AG10803 (cell line): ENCODE data around the gene VDAC2.
"Not testable (repeated sequence)": the region's sequence is repeated elsewhere in the genome, so short reads cannot be mapped to it uniquely, and the experiment has no call there.

Source experiments
- DNase-seq: peaks from one replicate; pipeline ENCODE4 v3.0.0; 2010; ENCODE audit warnings: low read depth
- H3K4me3 ChIP-seq: 2 replicates; pipeline ENCODE4 v1.5.1; 2011; ENCODE audit warnings: mild to moderate bottlenecking, low read length, control low read depth
- CTCF ChIP-seq: conservative IDR thresholded peaks from 2 replicates; pipeline ENCODE4 v1.5.1; 2011; ENCODE audit warnings: mild to moderate bottlenecking, low read length, control low read depth, inconsistent platforms

The VDAC2 gene

GRCh38 chr10:75208181-75208580 is 2.4 kb upstream of the VDAC2 start:
- no peak overlapping the region for H3K4me3 ChIP-seq
- TF ChIP-seq CTCF: no peak
- DNase-seq: peak; percentile 72

GRCh38 chr10:75209086-75209920 is 1.3 kb upstream of the VDAC2 start:
- no peak for DNase-seq
- H3K4me3 ChIP-seq: peak overlapping the region; percentile 94
- no peak for TF ChIP-seq CTCF

GRCh38 chr10:75209921-75210281 is 695 bp upstream of the VDAC2 start:
- peak; percentile 89 for DNase-seq
- TF ChIP-seq CTCF: no peak

GRCh38 chr10:75211007-75211691 is 553 bp downstream of the VDAC2 start:
- DNase-seq: peak; percentile 70
- no peak for TF ChIP-seq CTCF
- peak overlapping the region; percentile 94 for H3K4me3 ChIP-seq

More at GRCh38 chr10:75209921-75210281, 695 bp upstream of the VDAC2 start:
- H3K4me3 ChIP-seq: peak overlapping the region; percentile 94

- TF ChIP-seq CTCF: no peak
- H3K4me3 ChIP-seq: peak overlapping the region; percentile 94
- no peak for DNase-seq
These were observed 1.7 kb downstream of the VDAC2 start for GRCh38 chr10:75212343-75212742.

- TF ChIP-seq CTCF: no peak
These were observed 9.7 kb downstream of the VDAC2 start for GRCh38 chr10:75220274-75220673.

GRCh38 chr10:75221492-75221891 is 10.9 kb downstream of the VDAC2 start:
- DNase-seq, H3K4me3 ChIP-seq: not testable (repeated sequence)

More at GRCh38 chr10:75220274-75220673, 9.7 kb downstream of the VDAC2 start:
- no peak for DNase-seq
- H3K4me3 ChIP-seq: no peak overlapping the region
